Fibroblast of lung (primary cell): ENCODE measurements around the gene SMARCAL1. TPM values are rescaled to one million over a fixed set of nuclear protein-coding genes. Genes with fewer than 3 reads are reported as not detected.

Experiments
- DNase-seq, 2 donors: peaks; one replicate each; pipeline versions ENCODE4 v3.0.0 to v3.0.0-alpha.2; 2010; ENCODE audit warnings: low read depth in 2 of 2
- H2AFZ ChIP-seq: 2 replicates; pipeline ENCODE4 v1.5.1; 2012; ENCODE audit warnings: low read length, control low read depth, inconsistent platforms
- H3K27ac ChIP-seq: 2 replicates; pipeline ENCODE4 v1.5.1; 2011; ENCODE audit warnings: low read length, control low read depth; ENCODE audit not compliant: insufficient read depth
- H3K27me3 ChIP-seq: 2 replicates; pipeline ENCODE4 v1.5.1; 2011; ENCODE audit warnings: mild to moderate bottlenecking, low read length; ENCODE audit not compliant: control insufficient read depth, insufficient read depth
- H3K36me3 ChIP-seq: 2 replicates; pipeline ENCODE4 v1.5.1; 2011; ENCODE audit warnings: low read length; ENCODE audit not compliant: control insufficient read depth, insufficient read depth
- H3K4me1 ChIP-seq: 2 replicates; pipeline ENCODE4 v1.5.1; 2011; ENCODE audit warnings: low read length; ENCODE audit not compliant: control insufficient read depth, insufficient read depth; ENCODE audit errors: extremely low read depth
- H3K4me2 ChIP-seq: 2 replicates; pipeline ENCODE4 v1.5.1; 2011; ENCODE audit warnings: low read length, control low read depth; ENCODE audit not compliant: insufficient read depth; ENCODE audit errors: extremely low read depth
- H3K4me3 ChIP-seq, 4 experiments: fragments of 200-600 bp in 1 of 4; sonication (generic) in 1 of 4; replicated peaks in 1 of 4; 2 replicates each; pipeline ENCODE4 v1.5.1; 2011 to 2016; ENCODE audit warnings: low read length in 4 of 4, low read depth in 3 of 4, mild to moderate bottlenecking in 3 of 4, control low read depth in 2 of 4, inconsistent platforms in 1 of 4, mixed read lengths in 1 of 4; ENCODE audit not compliant: insufficient read depth in 1 of 4; ENCODE audit errors: control extremely low read depth in 1 of 4
- H3K79me2 ChIP-seq: 2 replicates; pipeline ENCODE4 v1.5.1; 2012; ENCODE audit warnings: mild to moderate bottlenecking, low read length, inconsistent platforms; ENCODE audit not compliant: control insufficient read depth, insufficient read depth
- H3K9ac ChIP-seq: 2 replicates; pipeline ENCODE4 v1.5.1; 2011; ENCODE audit warnings: mild to moderate bottlenecking, low read length, control low read depth; ENCODE audit not compliant: insufficient read depth
- H3K9me3 ChIP-seq: 2 replicates; pipeline ENCODE4 v1.5.1; 2012; ENCODE audit warnings: low read depth, low read length; ENCODE audit not compliant: control insufficient read depth, insufficient read depth
- H4K20me1 ChIP-seq: 2 replicates; pipeline ENCODE4 v1.5.1; 2011; ENCODE audit warnings: low read length; ENCODE audit not compliant: control insufficient read depth, insufficient read depth; ENCODE audit errors: extremely low read depth
- EZH2 ChIP-seq: IDR thresholded peaks from 2 replicates; pipeline ENCODE4 v1.5.1; 2012; ENCODE audit warnings: low read length, control low read depth, mild to moderate bottlenecking; ENCODE audit errors: missing control alignments
- polyA plus RNA-seq, 2 donors: library from polyadenylated mRNA; depleted of rRNA in 1 of 2; stranded (reverse) in 1 of 2; unstranded in 1 of 2; fragments of >200 nt; gene quantifications; 2 replicates each; pipeline ENCODE4 v1.2.1, GENCODE V29; 2011 to 2012; ENCODE audit warnings: missing spikeins in 1 of 2
- total RNA-seq: library from RNA; depleted of rRNA; stranded (reverse); fragments of >200 nt; gene quantifications from 2 replicates; pipeline ENCODE4 v1.2.1, GENCODE V29; 2014
- TF ChIP-seq, protein P1 (sequence below), 2 donors: IDR thresholded peaks in 1 of 2; conservative IDR thresholded peaks in 1 of 2; 1 replicate in 1 of 2; 2 replicates in 1 of 2; pipeline ENCODE4 v1.5.1; 2011 to 2012; ENCODE audit warnings: low read length in 2 of 2, control low read depth in 1 of 2, inconsistent platforms in 1 of 2, low read depth in 1 of 2, mild to moderate bottlenecking in 1 of 2

Gene SMARCAL1
- total and polyA plus RNA-seq, 2 donors (not counting 1 experiment from before 2014, with no cell fraction given): 21.5 to 25.1 TPM

DNA sequence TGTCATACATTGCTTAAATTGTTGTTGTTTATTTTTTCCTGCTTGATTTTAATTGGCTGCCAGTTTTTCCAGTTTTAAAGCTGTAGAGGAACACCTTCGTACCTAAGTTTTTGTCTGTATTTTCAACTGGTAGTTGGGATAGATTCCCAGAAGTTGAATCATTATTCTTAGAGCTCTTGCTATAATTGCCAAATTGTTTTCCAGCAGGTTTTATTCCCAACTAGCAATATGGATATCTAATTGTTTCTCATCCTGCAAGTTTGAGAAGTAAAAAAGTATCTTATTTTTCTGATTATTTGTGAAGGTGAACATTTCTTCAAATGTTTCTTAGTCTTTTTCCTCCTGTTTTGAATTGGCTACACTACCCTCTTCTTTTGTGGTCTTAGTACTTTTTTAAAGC is 6.7 kb downstream of the SMARCAL1 start:
- Histone ChIP-seq H3K36me3 (peaks cover 18% of the 10 kb centered on the region), H3K79me2 (no peaks in the 10 kb centered on the region), H3K4me1 (no peaks in the 10 kb centered on the region)

DNA sequence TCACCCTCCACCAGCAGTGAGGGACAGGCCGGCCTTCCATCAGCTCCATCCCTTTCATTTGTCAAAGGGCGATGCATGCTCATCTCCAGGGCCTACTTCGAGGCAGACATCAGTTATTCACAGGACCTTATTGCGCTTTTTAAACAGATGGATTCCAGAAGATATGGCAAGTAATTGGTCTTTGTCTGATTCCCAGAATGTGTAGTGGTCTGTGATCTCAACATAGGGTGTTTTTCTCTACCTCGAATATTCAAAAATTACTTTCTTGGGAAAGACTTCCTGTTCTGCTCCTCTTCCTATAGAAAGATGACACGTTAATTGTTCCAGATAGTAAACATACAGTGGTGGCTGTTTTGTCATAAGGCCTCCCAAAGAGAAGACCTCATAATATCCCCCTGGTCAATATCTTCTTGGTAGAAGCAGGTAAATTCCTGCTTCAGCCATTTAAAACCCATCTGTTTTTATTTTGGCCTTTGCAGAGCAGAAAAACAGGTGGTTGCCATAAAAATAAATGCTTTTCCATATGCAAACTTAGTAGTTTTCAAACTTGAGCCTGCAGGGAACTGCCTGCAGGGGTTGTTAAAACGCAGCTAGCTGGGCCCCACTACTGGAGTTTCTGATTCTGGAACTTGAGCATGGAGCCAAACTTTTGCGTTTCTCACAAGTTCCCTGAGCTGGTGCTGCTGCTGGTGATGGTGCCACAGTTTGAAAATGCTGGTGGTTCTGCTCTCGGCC is 8.2 kb downstream of the SMARCAL1 start:
- Histone ChIP-seq H3K9ac (no peak overlapping the region), H3K9me3 (no peaks in the 10 kb centered on the region), H3K27me3 (no peaks in the 10 kb centered on the region), H2AFZ (no peak overlapping the region), H3K4me2 (no peak overlapping the region), H3K4me3 (no peak overlapping the region), H3K79me2 (no peaks in the 10 kb centered on the region), H4K20me1 (no peaks in the 10 kb centered on the region), H3K27ac (no peak overlapping the region), H3K36me3 (peaks cover 26% of the 10 kb centered on the region), H3K4me1 (no peaks in the 10 kb centered on the region)
- TF ChIP-seq, protein P1, sequence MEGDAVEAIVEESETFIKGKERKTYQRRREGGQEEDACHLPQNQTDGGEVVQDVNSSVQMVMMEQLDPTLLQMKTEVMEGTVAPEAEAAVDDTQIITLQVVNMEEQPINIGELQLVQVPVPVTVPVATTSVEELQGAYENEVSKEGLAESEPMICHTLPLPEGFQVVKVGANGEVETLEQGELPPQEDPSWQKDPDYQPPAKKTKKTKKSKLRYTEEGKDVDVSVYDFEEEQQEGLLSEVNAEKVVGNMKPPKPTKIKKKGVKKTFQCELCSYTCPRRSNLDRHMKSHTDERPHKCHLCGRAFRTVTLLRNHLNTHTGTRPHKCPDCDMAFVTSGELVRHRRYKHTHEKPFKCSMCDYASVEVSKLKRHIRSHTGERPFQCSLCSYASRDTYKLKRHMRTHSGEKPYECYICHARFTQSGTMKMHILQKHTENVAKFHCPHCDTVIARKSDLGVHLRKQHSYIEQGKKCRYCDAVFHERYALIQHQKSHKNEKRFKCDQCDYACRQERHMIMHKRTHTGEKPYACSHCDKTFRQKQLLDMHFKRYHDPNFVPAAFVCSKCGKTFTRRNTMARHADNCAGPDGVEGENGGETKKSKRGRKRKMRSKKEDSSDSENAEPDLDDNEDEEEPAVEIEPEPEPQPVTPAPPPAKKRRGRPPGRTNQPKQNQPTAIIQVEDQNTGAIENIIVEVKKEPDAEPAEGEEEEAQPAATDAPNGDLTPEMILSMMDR (conservative IDR thresholded peaks at IDR 0.05 in 1 of 2, IDR thresholded peaks at IDR 0.05 in 1 of 2; ENCODE audit: low read depth in 1 of 2, low read length in 2 of 2): no peak
- no peak for TF ChIP-seq EZH2
- no peak for DNase-seq

More for the DNA sequence above, 6.7 kb downstream of the SMARCAL1 start:
- no peak for DNase-seq
- Histone ChIP-seq H3K4me3 (no peak overlapping the region), H3K27me3 (no peaks in the 10 kb centered on the region), H4K20me1 (no peaks in the 10 kb centered on the region), H3K4me2 (no peak overlapping the region), H3K9me3 (no peaks in the 10 kb centered on the region), H3K27ac (no peak overlapping the region), H2AFZ (no peak overlapping the region), H3K9ac (no peak overlapping the region)
- no peak for TF ChIP-seq EZH2
- TF ChIP-seq, protein P1 (conservative IDR thresholded peaks at IDR 0.05 in 1 of 2, IDR thresholded peaks at IDR 0.05 in 1 of 2; ENCODE audit: low read depth in 1 of 2, low read length in 2 of 2): no peak

DNA sequence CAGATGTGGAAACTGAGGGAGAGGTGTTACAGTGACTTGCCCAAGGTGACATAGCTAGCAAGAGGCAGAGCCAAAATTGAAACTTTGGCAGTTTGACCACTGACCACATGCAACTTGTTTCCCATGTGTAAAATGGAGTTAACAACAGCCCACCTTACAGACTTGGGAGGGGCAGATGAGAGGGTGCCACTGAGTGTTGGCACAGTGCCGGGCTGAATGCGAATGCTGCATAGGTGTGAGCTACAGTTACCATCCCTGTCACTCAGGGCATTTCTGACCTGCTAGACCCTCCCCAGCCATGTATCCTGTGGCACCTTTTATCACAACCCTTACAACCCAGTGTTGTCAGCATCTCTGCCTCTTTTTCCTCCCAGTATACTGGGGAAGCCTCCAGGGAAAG is 10.8 kb downstream of the SMARCAL1 start:
- Histone ChIP-seq H3K4me3 (no peak overlapping the region), H3K79me2 (no peaks in the 10 kb centered on the region), H3K36me3 (peaks cover 16% of the 10 kb centered on the region)

More for the DNA sequence above, 10.8 kb downstream of the SMARCAL1 start:
- no peak for DNase-seq
- H4K20me1 ChIP-seq: no peaks in the 10 kb centered on the region
- H3K27me3 ChIP-seq: no peaks in the 10 kb centered on the region
- H3K4me1 ChIP-seq: peaks cover 2% of the 10 kb centered on the region
- TF ChIP-seq, protein P1 (conservative IDR thresholded peaks at IDR 0.05 in 1 of 2, IDR thresholded peaks at IDR 0.05 in 1 of 2; ENCODE audit: low read depth in 1 of 2, low read length in 2 of 2): no peak
- H3K9me3 ChIP-seq: no peaks in the 10 kb centered on the region
- H2AFZ ChIP-seq: no peak overlapping the region
- no peak overlapping the region for H3K4me2 ChIP-seq
- no peak overlapping the region for H3K27ac ChIP-seq
- H3K9ac ChIP-seq: no peak overlapping the region
